GM23248 (cell line): ENCODE results near the gene ADRB1.

Experiments
- EZH2 ChIP-seq: fragments of 200-600 bp; sonication (generic); IDR thresholded peaks from 2 replicates; pipeline ENCODE4 v1.6.1; 2018; ENCODE audit warnings: antibody characterized with exemption, mild to moderate bottlenecking; ENCODE audit not compliant: insufficient read depth, poor library complexity, severe bottlenecking
- EZH2phosphoT487 ChIP-seq: fragments of 200-600 bp; sonication (generic); IDR thresholded peaks from 2 replicates; pipeline ENCODE4 v1.6.1; 2018; ENCODE audit warnings: antibody characterized with exemption, moderate library complexity, mild to moderate bottlenecking, low read depth; ENCODE audit not compliant: insufficient read depth

GRCh38 chr10:114030140-114030539 lies 13.5 kb upstream of the ADRB1 start:
- TF ChIP-seq EZH2 = no peak
- no peak for TF ChIP-seq EZH2phosphoT487
